Right renal cortex interstitium (tissue), 3 donors: Measurements from ENCODE around the gene FRMD5. TPM values are rescaled to one million over a fixed set of nuclear protein-coding genes. Genes with fewer than 3 reads are reported as not detected.

Experiments used
- DNase-seq, 3 donors: peaks; one replicate each; pipeline ENCODE4 v3.0.0-alpha.2; 2013; ENCODE audit warnings: low read depth in 3 of 3, low spot score in 2 of 3
- polyA plus RNA-seq, 3 donors: library from polyadenylated mRNA; unstranded; fragments of 120-200 nt; gene quantifications; one replicate each; pipeline ENCODE4 v1.2.1, GENCODE V29; 2013; ENCODE audit not compliant: insufficient read length in 3 of 3

FRMD5 gene
- polyA plus RNA-seq, 3 donors = 0.76 to 0.90 (median 0.78) TPM

- no peak for DNase-seq
These were observed 289.3 kb downstream of the FRMD5 start for GRCh38 chr15:43905755-43906154.

DNA sequence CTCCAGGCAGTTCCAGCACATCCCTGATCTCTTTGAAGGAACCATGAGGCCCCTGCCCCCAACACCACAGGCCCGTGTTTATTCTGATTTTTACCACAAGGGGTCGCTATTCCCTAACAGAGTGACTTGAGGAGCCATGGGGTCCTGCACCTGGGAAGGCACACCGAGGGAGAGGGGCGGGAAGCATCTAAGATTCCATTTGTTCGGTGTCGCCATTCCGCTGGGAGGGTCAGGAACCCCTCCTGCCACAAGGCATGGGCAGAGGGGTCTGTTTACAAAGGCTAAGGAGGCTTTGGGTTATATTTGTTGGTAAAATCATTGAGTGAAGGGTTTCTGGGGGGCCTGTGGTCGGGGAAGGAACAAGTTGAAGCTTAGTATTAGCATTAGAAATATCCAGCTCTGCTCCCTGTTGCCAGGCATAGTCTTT, 291.2 kb downstream of the FRMD5 start:
- peak in 2 of 3 donors; percentile 45 to 49 for DNase-seq

GRCh38 chr15:43901495-43901894, 293.6 kb downstream of the FRMD5 start:
- DNase-seq = no peak

DNA sequence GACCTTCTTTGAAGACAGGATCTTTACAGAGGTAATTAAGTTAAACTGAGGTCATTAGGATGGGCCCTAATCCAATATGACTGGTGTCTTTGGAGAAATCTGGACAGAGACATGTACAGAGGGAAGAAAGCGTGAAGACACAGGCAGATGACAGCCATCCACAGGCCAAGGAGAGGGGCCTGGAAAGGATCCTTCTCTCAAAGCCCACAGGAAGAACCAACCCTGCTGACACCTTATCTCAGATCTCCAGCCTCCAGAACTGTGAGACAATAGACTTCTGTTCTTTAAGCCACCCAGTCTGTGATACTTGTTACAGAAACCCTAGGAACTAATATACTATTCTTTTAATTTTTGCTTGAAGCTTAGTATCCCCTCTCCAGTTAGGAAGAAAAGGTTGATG, 294.1 kb downstream of the FRMD5 start:
- no peak for DNase-seq

DNA sequence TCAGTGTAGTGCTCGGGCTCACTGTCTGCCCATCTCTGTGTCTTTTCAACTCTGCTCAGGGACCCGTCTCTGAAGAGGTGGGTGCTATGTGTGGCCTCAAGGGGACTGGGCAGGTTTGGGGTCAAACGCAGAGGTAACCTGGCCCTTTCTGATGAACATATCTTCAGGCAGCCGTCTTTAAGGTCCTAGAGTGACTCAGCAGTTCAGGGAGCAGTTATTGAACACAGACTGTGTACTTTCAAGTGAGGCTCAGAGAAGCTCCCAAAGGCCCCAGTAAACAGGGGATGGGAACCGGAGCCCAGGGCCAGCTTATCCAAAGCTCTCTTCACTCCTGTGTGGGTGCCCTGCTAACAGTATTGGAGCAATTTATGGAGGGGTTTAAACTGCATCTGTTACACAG, 295.1 kb downstream of the FRMD5 start:
- DNase-seq = no peak

DNA sequence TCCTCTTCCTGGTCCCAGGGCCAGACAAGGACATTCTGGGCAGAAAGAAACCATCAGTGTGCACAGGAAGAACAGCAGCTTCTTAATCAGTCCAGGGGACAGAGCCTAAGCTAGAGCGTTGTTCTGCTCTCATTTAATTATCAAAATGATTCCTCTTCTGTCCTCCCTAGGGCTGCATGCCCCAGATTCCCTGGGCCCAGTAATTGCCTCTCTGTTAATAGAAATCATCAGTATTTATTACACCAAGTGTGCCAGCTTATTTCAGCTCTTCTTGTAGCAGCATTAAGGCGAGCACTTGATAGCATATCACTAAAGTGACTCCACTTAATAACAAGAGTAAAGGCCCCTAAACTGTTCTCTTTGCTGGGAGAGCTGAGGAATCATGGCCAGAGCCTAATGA, 296.2 kb downstream of the FRMD5 start:
- DNase-seq = no peak

DNA sequence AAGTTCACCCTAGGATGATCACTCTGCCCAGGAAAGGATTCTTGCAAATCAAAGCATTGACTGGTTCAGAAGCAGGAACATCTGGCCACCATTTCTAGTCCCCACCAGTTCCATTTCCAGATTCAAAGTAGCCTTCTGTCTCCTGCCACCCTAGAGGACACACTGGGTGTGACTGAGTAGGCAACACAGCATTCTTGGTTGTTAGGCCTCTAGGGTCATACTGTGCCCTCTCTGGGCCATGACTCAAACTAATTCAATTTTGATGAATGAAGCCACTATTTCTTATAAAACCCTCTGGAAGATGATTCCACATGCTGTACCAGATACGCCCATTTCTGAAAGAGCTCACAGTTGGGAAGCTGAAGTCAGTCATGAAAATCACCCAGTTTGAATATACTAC, 298.5 kb downstream of the FRMD5 start:
- no peak for DNase-seq

DNA sequence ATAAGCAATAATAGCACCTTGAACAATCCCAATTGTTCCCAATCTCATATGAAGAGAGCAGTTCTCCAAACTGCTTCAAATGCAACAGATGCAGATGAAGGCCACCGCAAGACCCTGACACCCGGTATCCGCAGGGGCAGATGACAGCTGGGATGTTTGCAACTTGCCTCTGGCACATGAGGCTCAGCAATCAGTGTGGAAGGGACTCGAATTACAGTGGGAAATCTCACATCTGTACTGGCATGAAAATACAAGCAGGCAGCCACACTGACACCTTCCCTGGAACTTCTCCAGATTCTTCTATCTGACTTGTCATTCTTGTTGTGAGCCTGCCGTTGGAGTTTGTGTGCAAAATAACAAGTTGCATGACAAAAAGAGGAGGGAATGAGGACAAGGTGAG, 299.5 kb downstream of the FRMD5 start:
- DNase-seq = no peak

DNA sequence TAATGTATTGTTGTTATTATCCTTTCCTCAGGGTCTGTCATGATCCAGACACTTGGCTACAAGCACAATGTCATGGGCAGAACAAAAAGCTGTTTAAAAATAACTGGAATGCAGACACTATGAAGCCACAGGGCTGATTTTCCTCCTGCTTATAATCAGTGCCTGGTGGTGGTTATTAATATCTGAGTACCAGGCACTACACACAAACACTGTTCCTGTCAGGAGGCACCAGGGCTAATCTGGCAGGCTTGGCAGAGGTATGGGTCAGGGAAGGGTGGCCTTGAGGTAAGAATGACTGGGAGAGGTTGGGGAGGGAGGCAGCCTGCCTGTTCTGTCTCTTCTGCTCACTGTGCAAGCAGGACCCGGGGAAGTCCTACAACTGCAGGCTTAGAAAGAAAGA, 301.1 kb downstream of the FRMD5 start:
- DNase-seq = no peak

GRCh38 chr15:43889042-43889441, 306.0 kb downstream of the FRMD5 start:
- DNase-seq = no peak

GRCh38 chr15:43887901-43888300, 307.2 kb downstream of the FRMD5 start:
- DNase-seq = no peak

DNA sequence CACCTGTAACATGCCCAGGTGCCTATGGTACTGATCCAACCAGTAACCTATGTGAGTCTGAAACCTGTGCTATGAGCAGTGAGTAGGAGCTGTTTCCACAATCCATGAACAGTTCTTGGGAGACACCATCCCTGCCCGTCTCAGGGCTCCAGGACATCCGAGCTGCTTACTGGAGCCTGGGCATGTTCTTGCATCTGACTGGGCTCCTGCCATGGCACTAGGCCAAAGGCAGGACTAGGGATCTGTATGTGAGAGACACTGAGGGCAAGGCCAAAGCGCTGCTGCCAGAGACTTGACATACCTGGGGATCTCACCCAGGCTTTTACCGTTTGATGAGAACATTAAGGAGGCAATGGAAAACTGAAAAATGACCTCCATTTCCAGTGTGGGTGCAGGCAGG, 308.5 kb downstream of the FRMD5 start:
- DNase-seq = no peak

DNA sequence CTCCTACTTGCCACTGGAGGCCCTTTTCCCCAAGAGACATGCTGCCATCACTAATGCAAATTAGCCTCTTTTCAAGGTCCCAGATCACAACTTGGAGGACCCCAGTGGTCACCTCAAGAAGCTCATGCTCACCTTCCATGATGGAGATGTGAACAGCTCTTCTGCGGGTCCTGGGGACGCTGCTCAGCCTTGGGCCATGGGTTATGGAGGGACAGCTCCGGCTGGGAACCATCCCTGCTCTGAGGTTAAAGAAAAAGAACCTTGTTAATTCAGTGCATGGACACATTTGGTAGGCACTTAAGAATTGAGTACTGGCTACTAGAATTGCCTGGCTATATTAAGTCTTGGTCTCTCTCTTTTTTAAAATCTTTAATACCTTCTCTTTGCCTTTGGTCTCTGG, 311.5 kb downstream of the FRMD5 start:
- DNase-seq = no peak

GRCh38 chr15:43881944-43882343, 313.1 kb downstream of the FRMD5 start:
- DNase-seq = no peak

- DNase-seq = no peak
These were observed 313.8 kb downstream of the FRMD5 start for GRCh38 chr15:43881245-43881644.

DNA sequence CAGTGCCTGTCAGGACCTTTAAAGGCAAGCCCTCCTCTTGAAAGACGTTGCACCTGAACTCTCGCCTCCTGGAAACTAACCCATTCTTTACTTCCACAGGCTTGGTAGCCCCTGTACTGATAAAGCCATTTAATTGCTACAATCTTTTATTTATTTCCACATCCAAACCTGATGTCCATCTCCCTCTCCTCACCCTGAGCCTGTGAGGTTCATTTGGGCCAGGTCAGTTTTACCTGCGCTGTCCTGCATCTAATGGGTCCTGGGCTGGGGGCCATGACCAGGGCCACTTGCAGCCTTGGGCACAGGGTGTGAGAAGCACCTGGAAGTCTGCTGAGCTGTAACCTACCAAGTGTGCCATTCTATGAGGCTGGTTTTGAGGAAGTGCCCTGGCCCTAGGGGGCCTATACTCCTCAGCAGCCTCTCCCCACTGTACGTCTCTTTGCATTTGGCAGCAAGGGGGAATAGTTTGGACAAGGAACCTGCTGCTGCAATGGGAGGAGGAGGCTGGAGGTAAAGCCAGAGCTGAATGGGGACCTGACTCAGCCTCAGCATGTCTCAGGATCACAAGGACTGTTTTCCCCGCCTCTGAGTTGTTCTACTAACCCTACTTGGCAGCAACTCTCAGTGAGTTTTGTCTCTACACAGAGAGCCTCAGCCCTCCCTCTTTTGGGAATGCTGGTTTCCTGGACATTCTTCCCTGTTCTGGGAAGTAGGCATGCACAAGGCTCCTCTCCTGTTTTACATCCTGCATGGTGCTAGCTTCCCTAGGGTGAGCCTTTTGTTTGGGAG, 314.5 kb downstream of the FRMD5 start:
- DNase-seq = no peak

GRCh38 chr15:43879386-43880355, 315.4 kb downstream of the FRMD5 start:
- no peak for DNase-seq

- DNase-seq = no peak
These were observed 316.6 kb downstream of the FRMD5 start for GRCh38 chr15:43878446-43878845.

GRCh38 chr15:43877371-43877770, 317.7 kb downstream of the FRMD5 start:
- no peak for DNase-seq

- DNase-seq = no peak
These were observed 318.2 kb downstream of the FRMD5 start for GRCh38 chr15:43876872-43877271.

- DNase-seq = no peak
These were observed 321.4 kb downstream of the FRMD5 start for GRCh38 chr15:43873651-43874050.
